ENCODE data around the gene C7orf33.
A peak's percentile ranks its signal among the peaks of the same experiment; 100 is the strongest.
"Not testable (repeated sequence)": the region's sequence is repeated elsewhere in the genome, so short reads cannot be mapped to it uniquely, and the experiment has no call there.

Gene C7orf33

GRCh38 chr7:148590471-148590870 is at the start of gene C7orf33:
TSS of gene C7orf33 (plus strand) at chr7:148590766. CDS start at chr7:148590926, 160 bp downstream.
- no peak for DNase-seq

- no peak for DNase-seq
Observed at GRCh38 chr7:148541891-148542504, 48.6 kb upstream of the C7orf33 start.

- no peak for DNase-seq
Observed at GRCh38 chr7:148543302-148543701, 47.3 kb upstream of the C7orf33 start.

- no peak for DNase-seq
Observed at GRCh38 chr7:148545172-148545571, 45.4 kb upstream of the C7orf33 start.

GRCh38 chr7:148545932-148546331 is 44.6 kb upstream of the C7orf33 start:
- no peak for DNase-seq

- DNase-seq, result no peak
Observed at GRCh38 chr7:148546857-148547256, 43.7 kb upstream of the C7orf33 start.

- no peak for DNase-seq
Observed at GRCh38 chr7:148547951-148548350, 42.6 kb upstream of the C7orf33 start.

- DNase-seq, result no peak
Observed at GRCh38 chr7:148553979-148554378, 36.6 kb upstream of the C7orf33 start.

- no peak for DNase-seq
Observed at GRCh38 chr7:148556892-148557291, 33.7 kb upstream of the C7orf33 start.

GRCh38 chr7:148558914-148559313 is 31.7 kb upstream of the C7orf33 start:
- DNase-seq, result no peak

- no peak for DNase-seq
Observed at GRCh38 chr7:148561099-148561498, 29.5 kb upstream of the C7orf33 start.

GRCh38 chr7:148563583-148564274 is 26.8 kb upstream of the C7orf33 start:
- DNase-seq, result no peak

- not testable (repeated sequence) for DNase-seq
Observed at GRCh38 chr7:148564275-148564951, 26.2 kb upstream of the C7orf33 start.

GRCh38 chr7:148566736-148567135 is 23.8 kb upstream of the C7orf33 start:
- no peak for DNase-seq

- no peak for DNase-seq
Observed at GRCh38 chr7:148567524-148567923, 23.0 kb upstream of the C7orf33 start.

GRCh38 chr7:148570510-148570909 is 20.1 kb upstream of the C7orf33 start:
- DNase-seq, result no peak

GRCh38 chr7:148570973-148571372 is 19.6 kb upstream of the C7orf33 start:
- not testable (repeated sequence) for DNase-seq

- DNase-seq, result no peak
Observed at GRCh38 chr7:148571381-148571780, 19.2 kb upstream of the C7orf33 start.

- no peak for DNase-seq
Observed at GRCh38 chr7:148572067-148572522, 18.5 kb upstream of the C7orf33 start.

- not testable (repeated sequence) for DNase-seq
Observed at GRCh38 chr7:148573581-148573980, 17.0 kb upstream of the C7orf33 start.

GRCh38 chr7:148575640-148576411 is 14.7 kb upstream of the C7orf33 start:
- DNase-seq, result peak; percentile 40

GRCh38 chr7:148579366-148579765 is 11.2 kb upstream of the C7orf33 start:
- no peak for DNase-seq

- DNase-seq, result no peak
Observed at GRCh38 chr7:148580446-148580845, 10.1 kb upstream of the C7orf33 start.
